ENCODE results near the gene CLDN34.

CLDN34 gene

DNA sequence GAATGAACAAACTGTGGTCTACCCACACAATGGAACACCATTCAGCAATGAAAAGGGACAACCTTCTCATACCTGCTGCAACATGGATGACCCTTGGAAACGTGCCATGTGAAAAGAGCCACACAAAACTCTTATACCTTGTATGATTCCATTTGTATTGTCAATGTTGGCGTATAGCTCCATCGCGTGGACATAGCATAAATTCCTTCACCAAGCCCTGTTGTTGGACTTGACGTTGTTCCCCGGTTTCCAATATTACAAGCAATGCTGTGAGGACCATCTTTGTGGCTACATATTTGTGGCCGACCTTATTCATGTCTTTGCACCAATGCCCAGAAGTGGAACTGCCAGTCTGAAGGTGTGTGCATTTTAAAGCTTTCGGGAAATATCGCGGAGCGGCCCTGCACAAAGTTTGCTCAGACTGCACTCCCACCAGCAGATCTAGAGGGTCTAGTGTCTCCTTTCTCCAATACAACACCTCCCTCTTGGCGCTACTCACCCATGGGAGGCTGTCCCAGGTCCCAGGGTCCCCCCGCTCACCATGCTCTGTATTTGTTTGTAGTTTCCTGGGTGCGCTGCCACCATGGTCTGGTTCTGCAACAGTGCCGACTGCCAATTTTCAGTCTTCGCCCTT lies at the start of gene CLDN34:
Gene CLDN34, plus strand, starts transcription at position 584 of the 634 bp plus-strand sequence. Its CDS starts 0 bp downstream, at position 584.
- no peak for DNase-seq (ENCODE audit: low read depth in 2 of 2, low spot score in 1 of 2)

- DNase-seq (ENCODE audit: low read depth in 2 of 2, low spot score in 1 of 2) = no peak
Observed at GRCh38 chrX:9917861-9918260, 49.3 kb upstream of the CLDN34 start.

DNA sequence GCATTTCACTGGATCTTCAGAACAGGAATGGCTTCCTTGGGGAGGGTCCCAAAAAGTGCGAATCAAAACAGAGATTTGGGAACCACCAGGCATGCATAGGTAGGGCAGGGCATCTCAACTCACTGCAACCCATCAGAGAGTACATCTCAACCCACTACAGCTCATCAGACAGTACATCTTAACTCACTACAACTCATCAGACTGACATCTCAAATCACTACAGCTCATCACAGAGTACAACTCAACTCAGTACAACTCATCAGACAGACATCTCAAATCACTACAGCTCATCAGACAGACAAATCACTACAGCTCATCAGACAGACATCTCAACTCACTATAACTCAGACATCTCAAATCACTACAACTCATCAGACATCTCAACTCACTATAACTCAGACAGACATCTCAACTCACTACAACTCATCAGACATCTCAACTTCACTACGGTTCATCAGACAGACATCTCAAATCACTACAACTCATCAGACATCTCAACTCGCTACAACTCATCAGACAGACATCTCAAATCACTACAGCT lies 47.5 kb upstream of the CLDN34 start:
- DNase-seq (ENCODE audit: low read depth in 2 of 2, low spot score in 1 of 2) = no peak

GRCh38 chrX:9921407-9921806 lies 45.8 kb upstream of the CLDN34 start:
- no peak for DNase-seq (ENCODE audit: low read depth in 2 of 2, low spot score in 1 of 2)

- no peak for DNase-seq (ENCODE audit: low read depth in 2 of 2, low spot score in 1 of 2)
Observed at GRCh38 chrX:9923357-9923756, 43.8 kb upstream of the CLDN34 start.

DNA sequence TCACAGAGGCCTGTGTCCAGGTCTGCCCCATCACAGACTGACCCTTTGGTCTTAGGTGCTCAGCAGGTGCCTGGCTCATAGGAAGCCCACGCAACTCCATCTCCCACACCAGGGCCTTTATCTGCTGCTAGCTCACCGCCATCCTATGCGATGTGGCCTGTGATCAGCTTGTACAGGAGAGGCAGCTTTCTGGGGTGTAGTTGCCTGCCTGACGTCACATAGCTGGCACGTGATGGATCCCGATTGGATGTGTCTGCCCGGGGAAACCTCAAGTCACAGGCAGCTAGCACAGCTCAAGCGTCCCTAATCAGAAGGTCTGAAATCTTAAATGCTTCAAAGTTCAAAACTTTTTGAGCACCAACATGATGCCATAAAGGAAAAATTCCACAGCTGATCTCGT lies 41.2 kb upstream of the CLDN34 start:
- DNase-seq (ENCODE audit: low read depth in 2 of 2, low spot score in 1 of 2) = no peak

- no peak for DNase-seq (ENCODE audit: low read depth in 2 of 2, low spot score in 1 of 2)
Observed at GRCh38 chrX:9927698-9928482, 39.3 kb upstream of the CLDN34 start.

GRCh38 chrX:9935436-9935835 lies 31.7 kb upstream of the CLDN34 start:
- no peak for DNase-seq (ENCODE audit: low read depth in 2 of 2, low spot score in 1 of 2)

- DNase-seq (ENCODE audit: low read depth in 2 of 2, low spot score in 1 of 2) = no peak
Observed at GRCh38 chrX:9937761-9938160, 29.4 kb upstream of the CLDN34 start.

GRCh38 chrX:9938516-9938915 lies 28.6 kb upstream of the CLDN34 start:
- no peak for DNase-seq (ENCODE audit: low read depth in 2 of 2, low spot score in 1 of 2)

GRCh38 chrX:9940421-9940820 lies 26.7 kb upstream of the CLDN34 start:
- no peak for DNase-seq (ENCODE audit: low read depth in 2 of 2, low spot score in 1 of 2)

- peak; percentile 2 to 5 for DNase-seq (ENCODE audit: low read depth in 2 of 2, low spot score in 1 of 2)
Observed at GRCh38 chrX:9942086-9942485, 25.1 kb upstream of the CLDN34 start.

GRCh38 chrX:9943420-9943819 lies 23.7 kb upstream of the CLDN34 start:
- no peak for DNase-seq (ENCODE audit: low read depth in 2 of 2, low spot score in 1 of 2)

DNA sequence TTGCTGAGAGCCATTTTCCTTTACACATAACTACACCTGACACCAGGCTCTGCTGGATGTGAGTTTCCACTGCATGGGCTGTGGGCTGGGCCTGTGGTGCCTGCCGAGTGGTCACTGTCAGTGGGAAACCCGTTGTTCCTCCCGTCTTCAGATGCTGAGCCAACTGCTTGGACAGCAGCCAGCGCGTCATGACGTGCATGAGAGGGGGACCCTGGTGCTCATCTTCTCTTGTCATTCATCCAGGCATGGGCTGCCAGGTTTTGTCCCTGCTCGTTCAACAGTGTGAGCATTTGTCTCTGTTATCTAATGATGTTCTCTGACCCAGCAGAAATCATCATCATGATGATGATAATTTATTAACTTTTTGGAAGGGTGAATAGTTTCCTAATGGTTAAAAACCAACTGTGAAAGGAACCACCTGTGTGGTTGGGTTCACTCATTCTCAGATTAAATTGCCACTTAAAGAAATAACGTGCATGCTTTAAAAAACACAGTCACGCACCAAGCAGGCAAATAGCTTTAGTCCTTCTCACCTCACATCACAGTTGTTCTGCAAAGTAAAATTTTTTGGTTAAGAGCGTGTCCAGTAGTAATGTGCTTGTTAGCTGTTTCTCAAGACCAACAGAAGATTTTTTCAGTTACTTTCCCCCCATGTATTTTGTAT lies 19.9 kb upstream of the CLDN34 start:
- DNase-seq (ENCODE audit: low read depth in 2 of 2, low spot score in 1 of 2) = no peak

DNA sequence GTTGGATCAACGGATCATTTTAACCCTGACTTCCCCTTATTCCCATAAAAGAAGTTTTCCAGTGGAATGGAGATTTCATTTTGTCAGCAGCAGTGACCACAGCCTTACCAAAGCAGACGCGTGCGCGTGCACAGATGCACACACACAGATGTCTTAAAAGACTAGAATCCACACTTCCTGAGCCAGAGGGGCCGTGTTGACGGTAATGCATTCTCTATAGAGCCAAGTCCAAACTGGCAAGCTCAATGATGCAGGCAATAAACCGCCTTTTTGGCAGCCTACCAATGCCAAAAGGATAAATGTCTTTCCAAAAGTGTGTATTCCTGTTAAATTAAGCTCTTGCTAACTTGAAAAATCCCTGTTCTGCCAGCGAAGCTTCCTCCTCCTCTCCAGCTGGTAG lies 18.8 kb upstream of the CLDN34 start:
- no peak for DNase-seq (ENCODE audit: low read depth in 2 of 2, low spot score in 1 of 2)

GRCh38 chrX:9952300-9952699 lies 14.9 kb upstream of the CLDN34 start:
- no peak for DNase-seq (ENCODE audit: low read depth in 2 of 2, low spot score in 1 of 2)

- no peak for DNase-seq (ENCODE audit: low read depth in 2 of 2, low spot score in 1 of 2)
Observed at GRCh38 chrX:9953396-9953795, 13.8 kb upstream of the CLDN34 start.

DNA sequence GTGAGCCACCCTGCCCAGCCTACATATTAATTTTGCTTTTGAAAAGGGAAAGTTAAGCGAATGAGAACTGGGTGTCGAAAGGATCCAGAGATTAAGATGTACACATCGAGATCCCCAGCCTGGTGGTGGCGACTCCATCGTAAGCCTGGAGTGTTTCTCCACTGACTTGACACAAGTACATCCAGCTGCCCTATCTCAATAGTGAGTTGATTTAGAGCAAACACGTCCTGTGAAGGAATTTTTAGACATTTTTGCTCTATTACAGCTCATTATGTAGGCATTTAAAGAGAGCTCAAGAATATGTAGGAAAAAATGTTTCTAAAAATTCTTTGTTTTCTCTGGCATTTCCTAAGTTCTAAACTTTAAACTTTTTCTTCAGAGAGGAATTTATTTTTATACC lies 11.7 kb upstream of the CLDN34 start:
- no peak for DNase-seq (ENCODE audit: low read depth in 2 of 2, low spot score in 1 of 2)

DNA sequence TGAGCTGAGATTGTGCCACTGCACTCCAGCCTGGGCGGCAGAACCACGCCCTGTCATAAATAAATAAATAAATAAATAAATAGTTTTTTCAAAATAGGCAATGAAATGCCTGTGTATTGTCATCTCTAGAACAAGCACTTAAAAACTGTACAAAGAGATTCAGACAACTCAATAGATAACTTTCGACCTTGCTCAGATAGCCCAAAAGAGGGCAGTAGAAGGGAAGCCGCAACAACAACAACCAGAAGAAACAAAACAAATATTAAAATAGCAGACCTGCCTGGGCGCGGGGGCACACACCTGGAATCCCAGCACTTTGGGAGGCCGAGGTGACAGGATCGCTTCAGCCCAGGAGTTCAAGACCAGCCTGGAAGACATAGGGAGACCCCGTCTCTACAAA lies 9.4 kb upstream of the CLDN34 start:
- no peak for DNase-seq (ENCODE audit: low read depth in 2 of 2, low spot score in 1 of 2)

DNA sequence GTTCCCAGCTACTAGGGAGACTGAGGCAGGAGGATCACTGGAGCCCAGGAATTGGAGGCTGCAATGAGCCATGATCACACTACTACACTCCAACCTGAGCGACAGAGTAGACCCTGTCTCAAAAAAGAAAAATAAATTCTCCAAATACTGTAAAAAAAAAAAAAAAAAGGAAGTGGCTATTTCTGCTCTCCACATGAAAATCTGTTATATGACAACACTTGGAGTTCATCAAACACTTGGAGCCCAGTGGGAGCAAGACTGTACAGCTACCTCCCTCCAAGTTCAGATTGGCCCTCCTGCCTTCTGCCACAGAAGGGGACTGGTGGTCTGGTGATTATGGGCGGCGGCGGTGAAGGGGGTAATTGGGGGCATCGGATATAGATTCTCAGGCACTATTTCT lies 9.0 kb upstream of the CLDN34 start:
- no peak for DNase-seq (ENCODE audit: low read depth in 2 of 2, low spot score in 1 of 2)

GRCh38 chrX:9961750-9962149 lies 5.4 kb upstream of the CLDN34 start:
- DNase-seq (ENCODE audit: low read depth in 2 of 2, low spot score in 1 of 2) = no peak

DNA sequence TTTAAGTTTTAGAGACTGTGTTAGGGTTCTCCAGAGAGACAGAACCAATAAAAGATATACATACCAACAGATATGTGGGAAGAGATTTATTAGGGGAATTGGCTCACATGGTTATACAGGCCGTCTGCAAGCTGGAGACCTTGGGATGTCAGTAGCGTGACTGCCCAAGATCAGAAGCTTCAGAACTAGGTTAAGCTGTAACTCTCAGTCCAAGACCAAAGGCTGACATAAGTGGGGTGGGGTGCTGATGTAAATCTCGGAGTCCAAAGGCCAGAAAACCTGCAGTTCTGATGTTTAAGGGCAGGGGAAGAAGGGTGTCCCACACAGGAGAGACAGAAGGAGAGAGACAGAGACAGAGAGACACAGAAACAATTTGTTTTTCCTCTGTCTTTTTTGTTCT lies 10.5 kb downstream of the CLDN34 start:
- no peak for DNase-seq (ENCODE audit: low read depth in 2 of 2, low spot score in 1 of 2)

Measured in stimulated activated CD8-positive, alpha-beta memory T cell treated with anti-CD3 and anti-CD28 coated beads, Interleukin-4, amount 100 ng/mL, for 1 hour (primary cell).